ENCODE data around the gene LRRC36.
"Not testable (repeated sequence)": the region's sequence is repeated elsewhere in the genome, so short reads cannot be mapped to it uniquely, and the experiment has no call there.

Gene LRRC36

GRCh38 chr16:67346341-67346740 is 19.7 kb downstream of the LRRC36 start:
- DNase-seq (ENCODE audit: low read depth), result no peak

GRCh38 chr16:67349172-67349571 is 22.6 kb downstream of the LRRC36 start:
- DNase-seq (ENCODE audit: low read depth), result no peak

- DNase-seq (ENCODE audit: low read depth), result no peak
These were observed 23.7 kb downstream of the LRRC36 start for GRCh38 chr16:67350324-67350723.

- not testable (repeated sequence) for DNase-seq (ENCODE audit: low read depth)
These were observed 25.8 kb downstream of the LRRC36 start for GRCh38 chr16:67352463-67352862.

GRCh38 chr16:67356396-67356795 is 29.8 kb downstream of the LRRC36 start:
- no peak for DNase-seq (ENCODE audit: low read depth)

GRCh38 chr16:67357561-67357960 is 30.9 kb downstream of the LRRC36 start:
- no peak for DNase-seq (ENCODE audit: low read depth)

- DNase-seq (ENCODE audit: low read depth), result not testable (repeated sequence)
These were observed 33.1 kb downstream of the LRRC36 start for GRCh38 chr16:67359540-67360269.

- DNase-seq (ENCODE audit: low read depth), result no peak
These were observed 34.4 kb downstream of the LRRC36 start for GRCh38 chr16:67361038-67361437.

- DNase-seq (ENCODE audit: low read depth), result no peak
These were observed 38.1 kb downstream of the LRRC36 start for GRCh38 chr16:67364600-67365235.

GRCh38 chr16:67370661-67371060 is 44.0 kb downstream of the LRRC36 start:
- no peak for DNase-seq (ENCODE audit: low read depth)

GRCh38 chr16:67372664-67373063 is 46.0 kb downstream of the LRRC36 start:
- no peak for DNase-seq (ENCODE audit: low read depth)

- DNase-seq (ENCODE audit: low read depth), result not testable (repeated sequence)
These were observed 49.4 kb downstream of the LRRC36 start for GRCh38 chr16:67376012-67376411.

- DNase-seq (ENCODE audit: low read depth), result no peak
These were observed 52.0 kb downstream of the LRRC36 start for GRCh38 chr16:67378642-67379041.

- DNase-seq (ENCODE audit: low read depth), result no peak
These were observed 56.7 kb downstream of the LRRC36 start for GRCh38 chr16:67383284-67383683.

- DNase-seq (ENCODE audit: low read depth), result no peak
These were observed 58.3 kb downstream of the LRRC36 start for GRCh38 chr16:67384778-67385510.

- no peak for DNase-seq (ENCODE audit: low read depth)
These were observed 60.3 kb downstream of the LRRC36 start for GRCh38 chr16:67386861-67387455.

GRCh38 chr16:67387479-67388079 is 61.0 kb downstream of the LRRC36 start:
- no peak for DNase-seq (ENCODE audit: low read depth)

GRCh38 chr16:67388191-67388590 is 61.6 kb downstream of the LRRC36 start:
- DNase-seq (ENCODE audit: low read depth), result no peak

GRCh38 chr16:67388591-67388990 is 62.0 kb downstream of the LRRC36 start:
- no peak for DNase-seq (ENCODE audit: low read depth)

- no peak for DNase-seq (ENCODE audit: low read depth)
These were observed 63.5 kb downstream of the LRRC36 start for GRCh38 chr16:67389911-67390815.

- DNase-seq (ENCODE audit: low read depth), result no peak
These were observed 64.3 kb downstream of the LRRC36 start for GRCh38 chr16:67390816-67391423.
